SK-MEL-5 (cell line): Measurements from ENCODE around the gene THAP10. TPM values are rescaled to one million over a fixed set of nuclear protein-coding genes. Genes with fewer than 3 reads are reported as not detected.
"Not testable (repeated sequence)": the region's sequence is repeated elsewhere in the genome, so short reads cannot be mapped to it uniquely, and the experiment has no call there.

Experiments
- DNase-seq: peaks from one replicate; pipeline ENCODE4 v3.0.0-alpha.2; 2016; ENCODE audit warnings: low read depth, low spot score
- in situ Hi-C: cut with HindIII; loops from 2 replicates; pipeline ENCODE4 v1.10.0; 2016; ENCODE audit warnings: low sequenced_read_pairs, high pct_unique_total_duplicates, low pct_unique_long_range_greater_than_20kb
- total RNA-seq: library from RNA; depleted of rRNA; stranded (reverse); fragments of >200 nt; shearing (Covaris generic); gene quantifications from 2 replicates; pipeline ENCODE4 v1.2.3, GENCODE V29; 2014

THAP10 gene
- total RNA-seq, 1 experiment from 2014 or later: 0.48 TPM

DNA sequence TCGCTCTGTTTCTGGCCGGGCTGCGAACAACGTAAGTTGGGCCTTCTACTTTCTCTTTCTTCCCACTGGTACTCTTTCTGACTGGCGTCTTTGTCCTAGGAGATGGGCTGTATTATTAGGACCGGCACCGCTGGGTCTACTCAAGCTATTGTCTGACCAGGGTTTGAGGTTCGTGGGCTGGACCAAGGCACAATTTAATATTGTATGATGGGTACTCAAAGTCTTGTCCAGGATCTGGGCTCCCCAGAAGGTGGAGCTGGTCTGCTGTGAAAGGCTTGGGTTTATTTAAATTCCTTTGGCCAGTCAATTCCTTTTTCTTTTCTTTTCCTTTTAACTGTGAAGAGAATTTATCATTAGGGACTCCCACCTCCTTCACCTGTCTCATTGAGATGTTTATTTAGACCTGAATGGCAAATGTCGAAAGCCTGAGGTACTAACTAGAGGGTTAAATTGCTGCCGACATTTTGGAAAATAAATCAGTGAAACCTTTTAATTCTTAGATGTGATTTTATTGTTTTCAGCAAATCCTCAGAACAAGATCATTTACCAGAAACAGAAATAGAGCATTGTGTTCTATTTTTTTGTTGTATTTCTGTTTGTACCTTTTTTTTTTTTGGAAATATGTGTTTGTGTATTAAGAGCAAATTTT, 803 bp upstream of the THAP10 start:
- DNase-seq: peak; percentile 53
- in situ Hi-C loops: no loop called here

DNA sequence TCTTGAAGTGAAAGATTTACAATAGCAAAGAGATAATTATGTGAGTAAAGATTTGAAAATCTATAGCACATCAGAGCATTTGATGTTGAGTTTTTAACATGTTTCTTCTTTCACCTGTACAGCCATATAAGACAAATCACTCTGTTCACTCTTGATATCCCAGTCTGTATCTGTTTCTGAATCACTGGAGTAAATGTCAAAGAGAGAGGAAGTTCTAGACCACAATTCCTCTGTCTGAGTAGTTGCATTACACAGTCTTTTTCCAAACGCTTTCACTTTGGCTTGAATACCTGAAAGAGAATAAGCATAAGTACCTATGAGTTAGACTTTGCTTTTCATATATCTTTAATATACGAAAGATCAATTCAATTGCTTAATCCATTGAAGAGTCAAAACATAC, 9.9 kb downstream of the THAP10 start:
- in situ Hi-C loops: no loop called here
- no peak for DNase-seq

DNA sequence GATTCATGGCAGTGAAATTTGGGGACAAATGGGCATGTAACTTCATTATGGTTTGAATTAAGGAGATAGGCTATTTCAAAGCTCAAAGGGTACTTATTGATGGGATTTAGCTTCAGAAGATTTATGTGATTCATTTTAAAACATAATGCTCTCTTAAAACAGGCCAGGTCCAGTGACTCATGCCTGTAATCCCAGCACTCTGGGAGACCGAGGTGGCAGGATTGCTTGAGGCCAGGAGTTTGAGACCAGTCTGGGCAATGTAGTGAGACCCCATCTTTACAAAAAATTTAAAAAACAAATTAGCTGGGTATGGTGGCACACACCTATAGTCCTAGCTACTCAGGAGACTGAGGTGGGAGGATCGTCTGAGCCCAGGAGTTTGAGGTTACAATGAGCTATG, 11.5 kb downstream of the THAP10 start:
- no peak for DNase-seq

DNA sequence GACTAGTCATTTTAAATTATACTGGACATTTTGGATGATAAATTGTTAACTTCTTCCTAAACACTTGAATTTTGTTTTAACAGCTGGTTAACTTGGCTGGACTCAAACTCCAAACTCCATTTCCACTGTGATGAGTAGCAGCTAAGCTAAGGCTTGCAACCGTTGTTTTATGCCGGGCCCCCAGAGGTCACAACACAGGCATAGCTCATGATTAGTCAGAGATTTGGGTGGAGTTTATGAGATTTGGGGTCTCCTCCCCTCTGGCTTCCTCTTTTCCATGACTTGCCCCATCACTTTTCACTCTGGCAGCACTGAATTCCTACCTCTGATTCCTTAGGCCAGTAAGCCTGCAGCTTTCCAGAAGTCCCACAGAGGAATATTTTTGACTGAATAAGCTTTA, 12.8 kb downstream of the THAP10 start:
- DNase-seq: no peak
- in situ Hi-C loops: no loop called here

More for the DNA sequence above, 11.5 kb downstream of the THAP10 start:
- in situ Hi-C loops: no loop called here

DNA sequence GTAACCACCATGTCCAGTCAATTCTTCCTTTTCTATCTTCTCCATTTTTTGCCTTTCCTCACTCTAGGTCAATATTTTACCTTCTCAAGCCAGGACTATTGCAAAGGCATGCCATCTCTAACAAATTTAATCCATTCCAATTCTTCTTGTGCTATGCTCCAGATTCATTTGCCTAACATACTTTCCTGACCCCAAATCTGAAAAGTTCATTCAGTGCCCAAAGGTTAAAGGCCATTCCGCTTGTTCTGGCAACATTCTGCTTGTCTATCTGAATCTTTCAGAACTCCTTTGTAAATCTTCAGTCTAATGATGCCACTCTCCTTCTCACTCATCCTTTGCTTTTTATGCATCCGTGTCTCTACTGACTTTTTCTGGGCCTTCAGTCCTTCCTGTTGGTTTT, 15.6 kb downstream of the THAP10 start:
- in situ Hi-C loops: no loop called here

DNA sequence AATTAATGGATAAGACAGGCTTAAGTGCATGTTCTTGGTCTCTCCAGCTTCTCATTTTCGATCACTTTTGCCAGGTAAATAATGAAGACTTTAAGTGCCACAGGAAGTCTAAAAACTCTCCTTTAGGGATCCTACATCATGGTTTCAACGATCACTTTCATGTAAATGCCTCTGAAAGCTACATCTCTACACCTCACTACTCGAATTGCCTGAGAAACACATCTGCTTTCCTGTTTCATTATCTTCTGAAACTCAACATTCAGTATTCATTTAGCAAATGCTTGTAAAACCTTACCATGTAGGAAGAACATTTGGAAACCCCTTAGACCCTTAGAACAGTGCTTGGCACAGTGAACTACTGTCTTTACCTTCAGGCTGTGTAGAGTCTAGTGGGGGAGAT, 16.2 kb downstream of the THAP10 start:
- DNase-seq: no peak
- in situ Hi-C loops: no loop called here

More for the DNA sequence above, 15.6 kb downstream of the THAP10 start:
- DNase-seq: no peak

DNA sequence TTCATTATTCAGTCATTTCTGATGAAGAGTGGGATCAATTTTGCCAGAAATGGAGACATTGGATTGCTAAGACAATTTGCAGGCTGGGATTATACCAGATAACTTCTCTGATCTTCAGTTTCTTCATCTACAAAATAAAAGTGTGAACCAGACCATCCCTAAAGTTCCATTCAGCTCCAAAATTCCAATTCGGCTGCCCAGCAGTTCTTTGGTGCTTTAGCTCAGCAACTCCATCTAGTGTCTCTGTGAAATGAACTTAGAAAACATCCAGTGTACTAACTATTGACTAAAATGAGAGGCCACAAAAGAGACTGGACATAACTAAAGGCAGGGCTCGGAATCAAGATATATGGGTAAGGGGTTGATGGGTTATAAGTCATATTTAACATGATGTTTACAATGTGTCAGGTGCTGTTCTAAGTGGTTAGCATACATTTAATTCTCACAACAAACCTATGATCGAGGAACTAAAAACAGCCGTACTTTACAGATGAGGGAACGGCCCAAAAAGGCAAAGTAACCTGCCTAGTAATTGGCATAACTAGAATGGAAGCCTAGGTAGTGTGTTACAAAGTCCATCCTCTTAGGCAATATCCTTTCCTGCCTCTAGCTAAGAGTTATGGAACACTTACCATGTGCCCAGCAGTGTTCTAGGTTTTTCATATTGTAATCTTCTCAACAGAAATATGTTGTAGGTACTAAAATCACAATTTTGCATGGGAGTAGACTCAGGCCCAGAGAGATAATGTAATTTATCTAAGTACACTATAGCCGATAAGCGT, 17.0 kb downstream of the THAP10 start:
- DNase-seq: peak; percentile 64
- in situ Hi-C loops: no loop called here

DNA sequence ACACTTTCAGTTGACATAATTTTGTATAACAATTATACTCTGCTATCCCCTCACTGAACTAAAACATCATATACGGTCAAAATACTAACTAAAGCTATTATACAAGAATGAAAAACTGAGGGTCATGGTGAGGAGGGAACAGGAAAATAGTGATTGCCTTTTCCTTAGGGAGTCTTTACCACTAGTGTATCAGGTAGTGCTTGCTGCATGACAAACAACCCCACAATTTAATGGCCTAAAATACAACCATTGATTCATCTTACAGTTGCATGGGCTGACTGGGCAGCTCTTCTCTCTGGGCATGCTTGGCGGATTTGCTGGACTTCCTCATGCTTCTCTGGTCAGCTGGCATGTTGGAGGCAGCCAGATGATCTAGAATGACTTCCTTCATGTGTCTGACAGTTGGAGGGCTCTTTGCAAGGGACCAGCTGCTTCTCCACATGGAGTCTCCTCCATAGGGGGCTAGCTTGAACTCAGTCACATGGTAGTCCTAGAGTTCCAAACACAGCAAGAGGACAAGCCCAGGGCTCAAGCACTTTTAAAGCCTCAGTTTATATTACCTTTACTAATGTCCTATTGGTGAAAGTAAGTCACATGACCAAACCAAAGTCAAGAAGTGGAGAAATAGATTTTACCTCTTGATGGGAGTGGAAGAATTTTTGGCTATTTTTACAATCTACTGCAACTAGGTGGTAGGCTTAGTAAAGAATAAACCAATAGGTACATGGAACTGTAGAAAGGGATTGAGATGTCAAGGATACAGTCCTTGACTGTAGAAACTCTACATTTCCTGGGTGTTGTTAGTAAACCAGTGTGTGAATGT, 18.8 kb downstream of the THAP10 start:
- DNase-seq: no peak
- in situ Hi-C loops: no loop called here

DNA sequence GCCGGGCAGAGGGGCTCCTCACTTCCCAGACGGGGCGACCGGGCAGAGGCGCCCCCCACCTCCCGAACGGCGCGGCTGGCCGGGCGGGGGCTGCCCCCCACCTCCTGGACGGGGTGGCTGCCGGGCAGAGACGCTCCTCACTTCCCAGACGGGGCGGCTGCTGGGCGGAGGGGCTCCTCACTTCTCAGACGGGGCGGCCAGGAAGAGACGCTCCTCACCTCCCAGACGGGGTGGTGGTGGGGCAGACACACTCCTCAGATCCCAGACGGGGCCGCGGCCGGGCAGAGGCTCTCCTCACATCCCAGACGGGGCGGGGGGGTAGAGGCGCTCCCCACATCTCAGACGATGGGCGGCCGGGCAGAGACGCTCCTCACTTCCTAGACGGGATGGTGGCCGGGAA, 20.7 kb downstream of the THAP10 start:
- DNase-seq, in situ Hi-C loops: not testable (repeated sequence)

DNA sequence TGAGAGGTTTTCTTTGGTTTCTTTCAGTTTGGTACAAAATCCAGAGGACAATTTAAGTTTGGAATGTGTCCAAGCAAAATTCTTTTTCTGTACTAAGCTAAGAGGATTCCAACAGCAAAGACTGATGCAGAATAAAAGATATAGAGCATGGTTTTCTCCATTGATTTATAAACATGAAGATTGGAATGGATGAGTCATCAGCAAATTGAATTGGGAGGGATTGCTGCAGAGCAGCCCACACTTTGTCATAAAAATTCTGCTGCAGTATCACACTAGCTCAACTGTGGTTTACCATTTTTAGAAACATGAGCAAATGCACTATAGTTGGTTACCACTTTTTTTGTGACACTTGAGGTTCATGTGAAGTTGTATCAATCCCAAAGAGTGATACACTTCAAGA, 22.2 kb downstream of the THAP10 start:
- in situ Hi-C loops: no loop called here
- DNase-seq: no peak

DNA sequence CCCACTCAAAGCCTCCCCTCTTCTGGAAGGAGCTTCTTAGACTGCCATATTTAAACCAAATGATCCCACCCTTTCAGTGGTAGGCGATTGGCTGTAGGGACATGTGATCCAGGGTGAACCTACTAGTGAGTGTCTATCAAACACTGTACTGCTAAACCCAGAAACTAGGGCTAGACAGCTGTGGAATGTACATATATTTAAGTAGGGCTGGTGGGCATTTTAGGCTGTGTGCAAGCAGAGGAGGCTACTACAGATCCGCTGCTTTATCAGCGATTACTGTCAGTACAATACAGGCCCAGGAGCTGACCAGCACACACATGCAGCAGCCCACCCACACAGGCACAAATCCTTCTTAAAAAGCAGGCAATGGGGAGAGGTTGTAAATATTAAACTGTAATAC, 22.9 kb downstream of the THAP10 start:
- DNase-seq: no peak
- in situ Hi-C loops: no loop called here

DNA sequence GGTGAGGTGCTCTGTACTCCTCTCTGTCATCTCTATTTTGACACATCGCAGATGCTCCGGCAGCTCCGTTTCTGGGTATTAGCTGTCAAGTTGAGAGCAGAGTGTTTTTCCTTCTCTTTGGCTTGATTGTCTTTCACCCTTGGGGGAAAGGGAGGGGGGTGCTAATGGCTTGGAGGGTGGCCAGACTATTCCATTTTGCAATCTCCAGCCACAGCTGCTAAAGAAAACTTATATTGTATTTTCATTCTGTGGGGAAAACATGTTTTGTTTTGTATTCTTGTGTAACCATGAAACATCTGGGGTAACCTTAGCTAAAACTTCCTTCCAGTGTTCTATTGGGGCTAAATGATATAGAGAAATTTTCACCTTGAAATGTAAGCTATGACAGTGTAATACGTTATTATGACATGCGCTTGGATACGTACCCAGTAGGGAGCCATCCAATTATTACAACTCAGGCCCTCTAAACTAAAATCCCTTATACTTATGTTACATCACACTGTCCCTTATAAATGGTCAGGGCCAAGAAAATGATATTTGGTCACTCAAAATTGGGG, 24.2 kb downstream of the THAP10 start:
- in situ Hi-C loops: no loop called here

DNA sequence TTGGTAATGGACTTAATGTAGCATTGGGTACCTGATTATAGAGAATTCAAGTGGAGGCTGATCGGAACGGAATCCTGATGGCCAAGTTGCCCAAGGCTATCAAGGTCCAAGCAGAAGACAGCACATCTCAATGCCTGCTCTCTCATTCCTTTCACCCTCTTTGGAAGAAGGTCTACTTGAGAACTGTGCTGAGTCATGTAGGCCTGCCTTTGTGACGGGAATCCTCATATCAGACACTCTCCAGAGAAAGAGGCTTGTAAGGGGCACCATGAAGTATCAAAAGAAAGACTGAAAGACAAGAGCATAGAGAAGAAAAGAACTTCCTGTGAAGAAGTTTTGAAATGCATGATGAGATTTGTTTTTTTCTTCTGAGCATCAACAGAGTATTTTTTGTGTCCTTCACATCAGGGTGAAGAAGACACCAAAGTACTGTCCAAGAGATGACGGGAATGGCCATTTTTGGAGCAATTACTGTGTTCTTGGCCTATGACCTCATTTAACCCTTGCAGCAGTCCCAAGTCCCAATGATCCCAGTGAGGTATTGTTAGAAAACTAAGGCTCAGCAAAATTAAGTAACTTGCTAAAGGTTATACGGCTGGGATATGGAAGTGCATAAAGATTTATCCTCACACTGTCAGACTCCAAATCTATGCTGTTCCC, 25.1 kb downstream of the THAP10 start:
- no peak for DNase-seq
- in situ Hi-C loops: no loop called here

More for the DNA sequence above, 24.2 kb downstream of the THAP10 start:
- no peak for DNase-seq

DNA sequence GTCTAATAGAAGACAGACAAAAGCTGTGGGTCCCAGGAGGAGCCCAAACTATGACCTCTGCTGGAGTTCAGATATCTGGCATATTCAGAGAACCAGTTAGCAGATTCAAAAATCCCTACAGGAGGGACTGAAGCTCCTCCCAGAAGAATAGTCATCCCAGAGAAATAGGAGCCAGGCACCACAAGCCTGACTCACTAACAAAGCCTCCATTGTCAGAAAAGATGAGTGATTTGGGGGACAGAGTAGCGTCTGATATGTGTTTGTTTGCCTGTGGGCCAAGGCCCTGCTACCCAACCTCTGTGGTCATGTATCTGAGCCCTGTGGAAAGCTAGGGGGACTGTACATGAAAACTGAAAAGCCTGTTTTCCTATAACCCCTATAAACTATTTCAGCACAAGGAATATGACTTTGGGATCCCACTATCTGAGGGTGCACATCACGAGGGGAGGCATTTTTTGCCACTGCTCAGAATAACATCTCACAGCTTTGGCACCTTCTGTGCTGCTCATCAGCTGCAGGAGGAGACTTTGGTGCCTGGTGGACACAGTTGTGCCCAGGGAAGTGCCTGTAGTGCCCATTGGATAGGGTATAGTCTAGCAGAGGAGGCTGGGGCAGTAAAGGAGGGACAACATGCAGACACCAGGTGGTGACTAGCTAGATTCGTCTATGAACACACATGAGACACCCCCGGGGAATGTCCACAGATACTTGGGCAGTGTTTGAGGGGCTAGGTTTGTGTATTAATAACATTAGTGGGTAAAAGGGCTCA, 28.6 kb downstream of the THAP10 start:
- in situ Hi-C loops: no loop called here
- peak; percentile 89 for DNase-seq

DNA sequence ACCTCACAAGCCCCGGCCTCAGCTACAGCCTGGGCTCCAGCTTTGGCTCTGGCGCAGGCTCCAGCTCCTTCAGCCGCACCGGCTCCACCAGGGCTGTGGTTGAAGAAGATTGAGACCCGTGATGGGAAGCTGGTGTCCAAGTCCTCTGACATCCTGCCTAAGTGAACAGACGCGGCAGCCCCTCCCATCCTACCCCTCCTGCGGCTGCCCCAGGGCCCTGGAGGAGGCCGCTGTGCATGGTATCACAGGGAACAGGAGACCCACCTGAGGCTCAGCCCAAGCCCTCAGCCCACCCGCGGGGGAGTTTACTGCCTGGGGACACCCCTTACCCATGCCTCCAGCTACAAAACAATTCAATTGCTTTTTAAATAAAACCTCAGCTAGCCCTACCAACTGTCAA, 32.2 kb downstream of the THAP10 start:
- in situ Hi-C loops: no loop called here
- no peak for DNase-seq

DNA sequence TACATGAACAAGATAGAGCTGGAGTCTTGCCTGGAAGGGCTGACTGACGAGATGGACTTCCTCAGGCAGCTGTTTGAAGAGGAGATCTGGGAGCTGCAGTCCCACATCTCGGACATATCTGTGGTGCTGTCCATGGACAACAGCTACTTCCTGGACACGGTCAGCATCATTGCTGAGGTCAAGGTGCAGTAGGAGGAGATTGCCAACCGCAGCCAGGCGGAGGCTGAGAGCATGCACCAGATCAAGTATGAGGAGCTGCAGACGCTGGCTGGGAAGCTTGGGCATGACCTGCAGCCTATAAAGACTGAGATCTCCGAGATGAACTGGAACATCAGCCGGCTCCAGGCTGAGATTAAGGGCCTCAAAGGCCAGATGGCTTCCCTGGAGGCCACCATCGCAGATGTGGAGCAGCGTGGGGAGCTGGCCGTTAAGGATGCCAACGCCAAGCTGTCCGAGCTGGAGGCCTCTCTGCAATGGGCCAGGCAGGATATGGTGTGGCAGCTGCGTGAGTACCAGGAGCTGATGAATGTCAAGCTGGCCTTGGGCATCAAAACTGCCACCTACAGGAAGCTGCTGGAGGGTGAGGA, 32.8 kb downstream of the THAP10 start:
- in situ Hi-C loops: no loop called here
- no peak for DNase-seq
